Stomach smooth muscle (tissue), 2 donors: ENCODE results near the gene FAM81B.

Source experiments
- H3K27ac ChIP-seq: one replicate; pipeline ENCODE4 v1.7.0; 2013; ENCODE audit warnings: mild to moderate bottlenecking, low read length, inconsistent platforms
- H3K27me3 ChIP-seq, 2 donors: one replicate each; pipeline ENCODE4 v1.7.0; 2013; ENCODE audit warnings: low read length in 2 of 2; ENCODE audit not compliant: insufficient read depth in 2 of 2, control insufficient read depth in 1 of 2
- H3K36me3 ChIP-seq, 2 donors: one replicate each; pipeline ENCODE4 v1.7.0; 2013; ENCODE audit warnings: low read length in 2 of 2; ENCODE audit not compliant: control insufficient read depth in 2 of 2, insufficient read depth in 2 of 2
- H3K4me1 ChIP-seq: one replicate; pipeline ENCODE4 v1.7.0; 2013; ENCODE audit warnings: low read length; ENCODE audit not compliant: control insufficient read depth, insufficient read depth
- H3K4me3 ChIP-seq, 2 donors: one replicate each; pipeline ENCODE4 v1.7.0; 2013; ENCODE audit warnings: low read length in 2 of 2
- H3K9ac ChIP-seq, 2 donors: one replicate each; pipeline ENCODE4 v1.7.0; 2013; ENCODE audit warnings: low read length in 2 of 2, mild to moderate bottlenecking in 1 of 2
- H3K9me3 ChIP-seq, 2 donors: one replicate each; pipeline ENCODE4 v1.7.0; 2013; ENCODE audit warnings: low read length in 2 of 2; ENCODE audit not compliant: control insufficient read depth in 2 of 2
- donor health status: healthy.
- donor health status: Pancreatic carcinoma.

The FAM81B gene

DNA sequence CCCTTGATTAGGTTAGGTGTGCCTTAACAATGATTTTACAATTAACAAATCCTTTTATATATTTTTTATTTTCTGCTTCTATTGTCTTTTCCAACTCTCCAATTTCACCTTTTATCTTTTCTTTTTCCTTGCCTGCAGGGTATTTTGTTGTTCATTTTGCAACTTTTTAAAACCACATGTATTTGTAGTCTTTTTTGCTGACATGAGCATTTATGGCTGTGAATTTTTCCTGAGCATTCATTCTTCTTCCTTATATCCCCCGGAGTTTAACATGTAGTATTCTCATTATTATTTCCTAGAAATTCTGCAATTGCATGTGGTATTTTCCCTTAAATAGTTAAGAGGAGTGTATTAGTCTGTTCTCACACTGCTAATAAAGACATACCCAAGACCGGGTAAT, 41.6 kb downstream of the FAM81B start:
- no peak overlapping the region for H3K9ac ChIP-seq
- H3K9me3 ChIP-seq, result no peaks in the 10 kb centered on the region
- H3K4me1 ChIP-seq, result no peaks in the 10 kb centered on the region
- no peak overlapping the region for H3K27ac ChIP-seq
- H3K4me3 ChIP-seq, result no peak overlapping the region
- no peaks in the 10 kb centered on the region for H3K27me3 ChIP-seq
- no peaks in the 10 kb centered on the region for H3K36me3 ChIP-seq

DNA sequence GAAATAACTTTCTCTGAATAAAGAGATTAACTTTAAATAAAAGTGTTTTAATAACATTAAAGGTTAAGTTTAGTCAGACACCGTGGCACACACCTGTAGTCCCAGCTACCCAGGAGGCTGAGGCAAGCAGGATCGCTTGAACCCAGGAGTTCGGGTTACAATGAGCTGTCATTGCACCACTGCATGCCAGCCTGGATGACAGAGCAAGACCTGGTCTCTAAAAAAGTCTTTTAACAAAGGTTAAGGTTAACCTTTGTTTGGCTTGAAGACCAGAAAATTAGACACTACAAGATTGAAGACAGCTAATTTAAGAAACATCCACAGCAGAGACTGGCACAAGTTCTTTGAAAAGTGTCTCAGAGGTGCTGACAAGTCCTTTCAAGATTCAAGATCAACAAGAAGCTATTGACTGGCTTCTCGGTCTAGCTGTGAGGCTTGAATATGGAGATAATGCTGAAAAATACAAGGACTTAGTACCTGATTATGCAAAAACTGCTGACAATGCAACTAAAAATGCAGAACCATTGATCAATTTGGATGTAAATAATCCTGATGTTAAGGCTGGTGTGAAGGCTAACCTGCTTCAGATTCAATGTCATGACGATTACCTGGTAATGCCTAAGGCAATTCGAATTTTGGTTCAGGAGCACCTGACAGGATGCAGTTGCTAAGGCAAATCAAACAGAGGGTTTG, 48.8 kb downstream of the FAM81B start:
- Histone ChIP-seq H3K9ac (no peak overlapping the region), H3K4me1 (no peaks in the 10 kb centered on the region), H3K9me3 (no peaks in the 10 kb centered on the region), H3K4me3 (no peak overlapping the region), H3K27ac (no peak overlapping the region), H3K27me3 (no peaks in the 10 kb centered on the region), H3K36me3 (no peaks in the 10 kb centered on the region)

DNA sequence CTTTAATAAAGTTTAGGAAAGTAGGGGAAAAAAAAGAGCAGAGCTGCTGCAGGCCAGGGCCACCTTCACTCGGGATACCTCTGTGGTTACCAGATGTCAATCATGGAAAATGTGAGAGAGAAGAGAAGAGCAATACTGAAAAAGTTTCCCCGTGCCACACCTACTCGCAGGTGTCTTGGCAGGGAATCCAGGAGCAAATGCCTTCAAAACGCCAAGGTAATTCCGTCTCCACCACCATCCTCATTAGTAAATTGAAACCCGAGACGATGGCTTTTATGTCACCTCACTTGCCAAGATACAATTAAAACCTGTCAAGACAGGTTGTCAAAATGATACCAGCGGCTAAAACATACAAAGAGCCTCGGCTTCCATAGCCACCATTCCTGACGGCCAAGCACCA, 49.7 kb downstream of the FAM81B start:
- Histone ChIP-seq H3K9me3 (no peaks in the 10 kb centered on the region), H3K27ac (no peak overlapping the region), H3K9ac (no peak overlapping the region), H3K4me3 (no peak overlapping the region), H3K27me3 (no peaks in the 10 kb centered on the region), H3K4me1 (no peaks in the 10 kb centered on the region), H3K36me3 (no peaks in the 10 kb centered on the region)

DNA sequence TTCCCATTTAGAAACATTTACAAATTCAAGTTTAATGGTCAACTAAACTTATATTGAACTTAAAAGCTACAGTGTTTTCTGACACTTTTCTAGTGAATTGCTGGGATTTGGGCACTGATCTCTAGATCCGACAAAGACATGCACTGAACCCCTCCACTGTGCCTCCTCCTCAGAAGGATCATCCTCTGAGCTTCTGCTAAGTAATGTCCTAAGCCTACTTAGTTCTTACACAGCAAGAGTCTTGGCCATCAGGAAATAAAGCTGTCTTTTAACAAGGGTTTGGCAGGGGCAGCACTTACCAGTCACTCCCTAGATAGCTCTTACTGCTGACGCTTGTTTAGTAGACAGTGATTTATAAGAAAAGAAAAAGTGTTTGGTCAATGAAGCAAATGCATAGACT, 50.5 kb downstream of the FAM81B start:
- no peak overlapping the region for H3K9ac ChIP-seq
- no peak overlapping the region for H3K27ac ChIP-seq
- no peaks in the 10 kb centered on the region for H3K9me3 ChIP-seq
- no peaks in the 10 kb centered on the region for H3K36me3 ChIP-seq
- no peak overlapping the region for H3K4me3 ChIP-seq
- no peaks in the 10 kb centered on the region for H3K4me1 ChIP-seq
- H3K27me3 ChIP-seq, result no peaks in the 10 kb centered on the region

DNA sequence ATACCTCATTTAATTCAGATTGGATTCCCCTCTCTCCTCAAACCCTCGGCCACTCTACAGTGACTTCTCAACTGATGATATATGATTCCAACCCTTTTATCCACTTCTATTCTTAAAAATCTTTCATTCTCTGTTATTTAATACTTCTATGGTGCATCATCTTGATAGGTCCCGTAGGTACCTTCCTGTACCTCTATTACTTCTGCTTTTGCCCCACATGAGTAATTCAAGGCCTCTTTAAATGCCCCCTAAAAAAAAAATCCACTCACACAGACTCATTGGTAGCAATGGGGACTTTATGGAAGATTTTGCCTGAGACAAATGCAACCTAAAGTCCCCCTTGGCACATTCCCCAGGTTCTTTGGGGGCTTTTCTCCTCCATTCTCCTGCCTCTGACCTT, 54.3 kb downstream of the FAM81B start:
- Histone ChIP-seq H3K4me1 (no peaks in the 10 kb centered on the region), H3K9ac (no peak overlapping the region), H3K27me3 (no peaks in the 10 kb centered on the region), H3K9me3 (no peaks in the 10 kb centered on the region), H3K36me3 (no peaks in the 10 kb centered on the region), H3K27ac (no peak overlapping the region), H3K4me3 (no peak overlapping the region)

DNA sequence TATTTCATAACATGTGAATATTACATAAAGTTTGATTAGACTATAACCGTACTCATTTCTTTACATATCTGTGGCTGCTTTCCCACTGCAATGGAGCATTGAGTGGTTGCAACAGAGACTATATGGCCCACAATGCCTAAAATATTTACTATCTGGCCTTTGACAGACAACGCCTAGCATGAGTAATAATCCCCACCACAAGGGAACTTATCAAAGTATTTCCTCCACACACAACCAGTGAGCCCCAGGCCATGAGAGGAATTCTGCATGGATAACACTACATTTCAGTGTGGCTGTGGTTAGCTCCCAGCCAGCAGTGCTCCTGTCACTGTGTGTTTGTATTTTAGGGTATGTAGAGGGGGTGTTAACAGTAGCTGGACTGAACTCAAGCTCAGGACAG, 54.8 kb downstream of the FAM81B start:
- Histone ChIP-seq H3K9ac (no peak overlapping the region), H3K27ac (no peak overlapping the region), H3K9me3 (no peaks in the 10 kb centered on the region), H3K4me3 (no peak overlapping the region), H3K36me3 (no peaks in the 10 kb centered on the region), H3K4me1 (no peaks in the 10 kb centered on the region), H3K27me3 (no peaks in the 10 kb centered on the region)

DNA sequence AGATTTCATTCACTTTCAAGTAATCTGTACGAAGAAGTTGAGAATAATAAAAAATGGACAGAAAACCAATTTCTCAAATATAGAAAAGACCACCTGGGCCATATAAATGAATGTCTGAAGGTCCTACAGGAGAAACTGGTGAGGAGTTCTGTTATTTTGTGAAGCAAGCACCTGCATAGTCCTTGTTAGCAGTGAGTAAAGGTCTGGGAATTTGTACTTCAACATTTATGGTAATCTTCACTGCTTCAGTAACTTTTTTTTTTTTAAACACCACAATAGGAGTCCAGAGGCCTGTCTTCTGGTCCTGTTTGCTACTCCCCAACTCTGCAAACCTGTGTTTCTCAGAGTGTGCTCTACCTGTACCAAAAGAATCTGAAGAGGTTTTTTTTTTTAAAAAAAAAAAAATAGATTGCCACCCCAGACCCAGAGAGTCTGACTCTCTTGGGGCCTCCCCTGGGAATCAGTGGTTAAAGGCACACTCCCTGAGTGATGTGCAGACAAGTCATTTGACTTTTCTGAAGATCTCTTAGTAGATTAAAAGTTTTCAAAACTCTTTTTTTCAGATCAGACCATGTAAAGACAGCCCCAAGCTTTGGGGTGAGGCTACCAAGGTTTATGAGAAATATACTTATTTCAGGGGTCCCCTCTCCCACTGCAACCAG, 55.5 kb downstream of the FAM81B start:
- Histone ChIP-seq H3K27me3 (no peaks in the 10 kb centered on the region), H3K4me1 (no peaks in the 10 kb centered on the region), H3K27ac (no peak overlapping the region), H3K9me3 (no peaks in the 10 kb centered on the region), H3K9ac (no peak overlapping the region), H3K36me3 (no peaks in the 10 kb centered on the region), H3K4me3 (no peak overlapping the region)

DNA sequence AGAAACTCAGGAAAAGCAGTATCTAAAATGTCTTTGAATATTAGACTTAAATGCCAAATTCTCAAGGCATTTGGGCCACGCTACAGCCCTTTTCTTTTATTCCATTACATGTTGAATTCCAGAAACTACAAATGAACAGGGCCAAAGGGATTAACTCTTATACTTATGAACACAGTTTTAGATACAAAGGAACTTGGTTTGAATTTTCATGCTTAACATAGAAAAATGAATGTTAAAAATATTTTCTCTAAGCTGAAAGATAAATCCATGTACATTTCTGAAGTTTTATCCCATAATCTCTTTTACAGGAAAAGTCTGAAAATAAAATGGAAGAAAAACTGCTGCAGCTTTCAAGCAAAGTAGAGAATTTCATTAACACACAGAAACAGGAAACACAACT, 56.8 kb downstream of the FAM81B start:
- Histone ChIP-seq H3K36me3 (no peaks in the 10 kb centered on the region), H3K27ac (no peak overlapping the region), H3K9ac (no peak overlapping the region), H3K4me3 (no peak overlapping the region), H3K4me1 (no peaks in the 10 kb centered on the region), H3K27me3 (no peaks in the 10 kb centered on the region), H3K9me3 (no peaks in the 10 kb centered on the region)

DNA sequence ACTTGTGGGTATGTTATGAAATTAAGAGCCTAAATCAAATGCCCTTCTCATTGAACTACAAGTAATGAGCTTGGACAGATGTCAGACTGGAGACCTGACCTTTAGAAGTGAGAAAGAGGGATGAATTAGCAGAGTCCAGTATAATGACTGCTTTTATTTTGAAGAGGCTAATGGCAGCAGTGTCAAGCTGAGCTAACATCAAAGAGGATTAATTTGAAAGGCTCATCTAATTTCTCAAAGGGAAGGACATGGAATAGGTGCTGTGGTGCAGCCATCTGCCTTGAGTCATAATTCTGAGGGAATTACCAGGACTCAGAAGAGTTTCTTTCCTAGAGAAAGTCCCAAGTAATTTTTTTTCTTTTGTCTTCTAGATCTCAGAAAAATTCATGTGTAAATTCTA, 57.6 kb downstream of the FAM81B start:
- Histone ChIP-seq H3K27ac (no peak overlapping the region), H3K27me3 (no peaks in the 10 kb centered on the region), H3K9ac (no peak overlapping the region), H3K9me3 (no peaks in the 10 kb centered on the region), H3K4me3 (no peak overlapping the region), H3K4me1 (no peaks in the 10 kb centered on the region), H3K36me3 (no peaks in the 10 kb centered on the region)

DNA sequence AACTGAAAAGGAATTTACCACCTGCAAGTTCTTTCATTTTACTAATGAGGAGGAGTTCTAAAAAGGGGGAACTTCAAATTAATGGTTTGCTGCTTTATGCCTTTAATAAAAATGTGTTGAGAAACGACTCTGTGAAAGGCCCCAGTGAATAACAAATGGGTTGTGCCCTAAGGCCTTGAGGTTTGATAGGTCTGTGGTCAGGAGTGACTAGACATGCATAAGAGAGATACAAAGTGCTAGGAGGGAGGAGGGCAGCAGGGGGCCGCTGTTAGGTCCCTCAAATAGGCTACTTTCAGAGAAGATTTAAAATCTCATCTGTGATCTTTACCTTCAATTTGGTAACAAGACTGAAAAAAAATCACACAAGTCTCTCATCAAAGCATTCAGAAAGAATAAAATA, 58.3 kb downstream of the FAM81B start:
- Histone ChIP-seq H3K4me1 (no peaks in the 10 kb centered on the region), H3K27me3 (no peaks in the 10 kb centered on the region), H3K27ac (no peak overlapping the region), H3K4me3 (no peak overlapping the region), H3K9ac (no peak overlapping the region), H3K9me3 (no peaks in the 10 kb centered on the region), H3K36me3 (no peaks in the 10 kb centered on the region)

DNA sequence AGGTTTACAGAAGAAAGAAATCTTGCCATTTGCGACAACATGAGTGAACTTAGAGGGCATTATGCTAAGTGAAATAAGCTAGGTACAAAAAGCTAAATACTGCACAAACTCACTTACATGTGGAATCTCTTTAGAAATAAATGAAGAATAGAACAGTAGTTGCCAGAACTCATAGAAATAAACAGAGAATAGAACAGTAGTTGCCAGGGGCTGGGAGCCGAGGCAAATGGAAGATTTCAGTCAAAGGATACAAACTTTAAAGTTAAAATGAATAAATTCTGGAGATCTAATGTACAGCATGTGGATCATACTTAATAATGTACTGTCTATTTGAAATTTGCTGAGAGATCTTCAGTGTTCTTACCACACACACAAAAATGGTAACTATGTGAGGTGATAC, 63.4 kb downstream of the FAM81B start:
- no peak overlapping the region for H3K4me3 ChIP-seq
- no peak overlapping the region for H3K27ac ChIP-seq
- no peaks in the 10 kb centered on the region for H3K27me3 ChIP-seq
- no peak overlapping the region for H3K9ac ChIP-seq
- H3K9me3 ChIP-seq, result no peaks in the 10 kb centered on the region
- H3K4me1 ChIP-seq, result no peaks in the 10 kb centered on the region
- no peaks in the 10 kb centered on the region for H3K36me3 ChIP-seq
